Ectodermal cell (in vitro differentiated cells): Measurements from ENCODE around the gene KCNK16.

Experiments
- H3K27ac ChIP-seq: 2 replicates; pipeline ENCODE4 v1.7.0; 2013; ENCODE audit warnings: mild to moderate bottlenecking, low read depth, low read length; ENCODE audit not compliant: insufficient read depth, poor library complexity, severe bottlenecking
- H3K27me3 ChIP-seq: 2 replicates; pipeline ENCODE4 v1.7.0; 2013; ENCODE audit warnings: mild to moderate bottlenecking, low read length; ENCODE audit not compliant: insufficient read depth, control insufficient read depth, poor library complexity, severe bottlenecking
- H3K36me3 ChIP-seq: one replicate; pipeline ENCODE4 v1.7.0; 2013; ENCODE audit warnings: low read length; ENCODE audit not compliant: control insufficient read depth, insufficient read depth
- H3K4me1 ChIP-seq: one replicate; pipeline ENCODE4 v1.7.0; 2013; ENCODE audit warnings: low read length; ENCODE audit not compliant: control insufficient read depth, insufficient read depth
- H3K4me3 ChIP-seq: 2 replicates; pipeline ENCODE4 v1.7.0; 2013; ENCODE audit warnings: low read depth, low read length, control low read depth; ENCODE audit not compliant: insufficient read depth
- H3K9me3 ChIP-seq: 2 replicates; pipeline ENCODE4 v1.7.0; 2013; ENCODE audit warnings: mild to moderate bottlenecking, low read length, moderate library complexity; ENCODE audit not compliant: control insufficient read depth
- WGBS, 2 experiments: methylation state at CpG; one replicate each; pipeline ENCODE4 v1.1.7; 2013; ENCODE audit warnings: missing lambda C conversion rate in 2 of 2; 5-methylcytosine and 5-hydroxymethylcytosine counted together

Gene KCNK16

GRCh38 chr6:39312912-39313525 lies 9.5 kb downstream of the KCNK16 start:
- no peaks in the 10 kb centered on the region for H3K36me3 ChIP-seq
- WGBS, 2 experiments = 39 to 42% methylated on average over 45 of the region's 45 CpGs
- peaks cover 65% of the 10 kb centered on the region for H3K27me3 ChIP-seq
- H3K9me3 ChIP-seq = no peaks in the 10 kb centered on the region
- H3K4me3 ChIP-seq = peak overlapping the region; percentile 44
- no peak overlapping the region for H3K27ac ChIP-seq
- H3K4me1 ChIP-seq = no peaks in the 10 kb centered on the region

- 67 to 74% methylated on average over 4 of the region's 4 CpGs for WGBS, 2 experiments
- H3K4me3 ChIP-seq = no peak overlapping the region
- H3K4me1 ChIP-seq = no peaks in the 10 kb centered on the region
- no peaks in the 10 kb centered on the region for H3K36me3 ChIP-seq
- H3K27ac ChIP-seq = no peak overlapping the region
- H3K9me3 ChIP-seq = no peaks in the 10 kb centered on the region
- peaks cover 54% of the 10 kb centered on the region for H3K27me3 ChIP-seq
Observed at GRCh38 chr6:39310542-39310941, 12.0 kb downstream of the KCNK16 start.

DNA sequence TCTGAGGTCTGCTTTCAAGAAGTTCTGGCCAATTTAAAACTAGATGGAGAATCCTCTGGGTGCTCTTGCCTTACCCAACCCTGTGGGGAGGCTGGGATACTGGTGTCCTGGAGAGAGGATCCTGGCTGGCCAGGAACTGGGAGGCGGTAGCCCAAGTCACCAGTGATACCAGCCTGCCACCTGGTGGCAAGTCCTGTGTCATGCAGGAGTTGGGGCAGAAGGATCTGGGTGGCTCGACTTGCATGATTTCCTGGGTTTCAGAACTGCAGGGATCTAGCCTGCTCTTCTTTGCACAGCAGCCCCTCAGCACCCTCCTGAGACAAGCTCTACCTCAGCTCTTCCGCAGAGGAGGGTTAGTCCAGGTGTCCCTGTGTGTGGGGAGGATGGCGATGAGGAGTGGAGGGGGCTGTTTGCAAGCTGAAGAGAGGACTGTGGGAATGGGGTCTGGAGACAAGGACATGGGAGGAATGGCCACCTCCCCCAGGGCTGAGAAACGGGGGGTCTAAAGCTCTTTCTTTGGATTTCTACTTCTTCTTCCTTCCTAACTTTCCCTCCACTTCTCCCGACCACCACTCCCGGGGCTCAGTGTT lies 12.5 kb downstream of the KCNK16 start:
- peaks cover 49% of the 10 kb centered on the region for H3K27me3 ChIP-seq
- H3K27ac ChIP-seq = no peak overlapping the region
- WGBS, 2 experiments = 46 to 55% methylated on average over 7 of the region's 7 CpGs
- H3K9me3 ChIP-seq = no peaks in the 10 kb centered on the region
- H3K36me3 ChIP-seq = no peaks in the 10 kb centered on the region
- H3K4me3 ChIP-seq = no peak overlapping the region
- H3K4me1 ChIP-seq = no peaks in the 10 kb centered on the region

GRCh38 chr6:39307462-39307861 lies 15.0 kb downstream of the KCNK16 start:
- H3K9me3 ChIP-seq = no peaks in the 10 kb centered on the region
- H3K4me1 ChIP-seq = no peaks in the 10 kb centered on the region
- H3K27ac ChIP-seq = no peak overlapping the region
- H3K4me3 ChIP-seq = no peak overlapping the region
- 91 to 93% methylated on average over 3 of the region's 3 CpGs for WGBS, 2 experiments
- peaks cover 24% of the 10 kb centered on the region for H3K27me3 ChIP-seq
- no peaks in the 10 kb centered on the region for H3K36me3 ChIP-seq

GRCh38 chr6:39304951-39305350 lies 17.6 kb downstream of the KCNK16 start:
- H3K27ac ChIP-seq = no peak overlapping the region
- H3K4me3 ChIP-seq = no peak overlapping the region
- H3K9me3 ChIP-seq = no peaks in the 10 kb centered on the region
- H3K27me3 ChIP-seq = no peaks in the 10 kb centered on the region
- no peaks in the 10 kb centered on the region for H3K4me1 ChIP-seq
- H3K36me3 ChIP-seq = no peaks in the 10 kb centered on the region

DNA sequence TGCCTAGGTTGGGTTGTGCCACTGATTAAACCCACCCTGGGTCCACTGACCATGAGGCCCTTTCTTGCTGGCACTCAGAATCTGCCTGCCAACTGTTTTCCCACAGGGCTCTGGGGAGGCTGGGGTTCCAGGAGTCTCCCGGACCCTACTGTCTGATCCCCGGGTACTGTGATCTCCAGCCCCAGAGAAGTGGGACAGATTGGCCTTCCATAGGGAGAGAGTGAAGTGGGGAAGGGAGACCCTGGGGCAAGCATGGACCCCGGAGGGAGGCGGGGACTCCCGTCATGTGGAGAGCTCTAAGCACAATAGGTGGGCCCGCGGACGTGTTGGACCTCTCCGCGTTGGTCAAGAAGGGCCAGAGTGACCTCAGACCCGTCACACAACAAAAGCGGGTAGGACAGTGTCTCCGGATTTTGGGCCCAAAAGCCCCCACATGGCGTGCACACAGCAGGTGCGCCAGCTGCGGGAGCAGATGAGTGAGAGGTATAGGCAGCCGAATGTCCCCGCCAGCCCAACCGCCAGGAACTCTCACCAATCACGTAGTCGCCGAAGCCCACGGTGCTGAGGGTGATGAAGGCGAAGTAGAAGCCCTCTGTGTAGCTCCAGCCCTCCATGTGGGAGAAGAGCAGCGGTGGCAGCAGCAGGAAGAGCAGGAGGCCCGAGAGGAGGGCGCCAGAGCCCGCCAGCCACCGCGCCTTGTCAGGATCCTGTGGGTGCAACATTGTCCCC lies 18.9 kb downstream of the KCNK16 start:
- no peaks in the 10 kb centered on the region for H3K27me3 ChIP-seq
- no peak overlapping the region for H3K27ac ChIP-seq
- no peaks in the 10 kb centered on the region for H3K9me3 ChIP-seq
- H3K4me3 ChIP-seq = no peak overlapping the region
- no peaks in the 10 kb centered on the region for H3K36me3 ChIP-seq
- 87 to 88% methylated on average over 30 of the region's 30 CpGs for WGBS, 2 experiments
- no peaks in the 10 kb centered on the region for H3K4me1 ChIP-seq

GRCh38 chr6:39302669-39303424 lies 19.7 kb downstream of the KCNK16 start:
- Histone ChIP-seq H3K27me3 (no peaks in the 10 kb centered on the region), H3K27ac (no peak overlapping the region), H3K36me3 (no peaks in the 10 kb centered on the region), H3K9me3 (no peaks in the 10 kb centered on the region), H3K4me1 (no peaks in the 10 kb centered on the region), H3K4me3 (no peak overlapping the region)
- WGBS, 2 experiments = 9 to 13% methylated on average over 11 of the region's 11 CpGs

GRCh38 chr6:39302011-39302410 lies 20.5 kb downstream of the KCNK16 start:
- Histone ChIP-seq H3K36me3 (no peaks in the 10 kb centered on the region), H3K27me3 (no peaks in the 10 kb centered on the region), H3K27ac (no peak overlapping the region), H3K4me1 (no peaks in the 10 kb centered on the region), H3K9me3 (no peaks in the 10 kb centered on the region), H3K4me3 (no peak overlapping the region)
- WGBS, 2 experiments = 85 to 86% methylated on average over 2 of the region's 2 CpGs

GRCh38 chr6:39301606-39302005 lies 20.9 kb downstream of the KCNK16 start:
- Histone ChIP-seq H3K9me3 (no peaks in the 10 kb centered on the region), H3K4me3 (no peak overlapping the region), H3K4me1 (no peaks in the 10 kb centered on the region), H3K27me3 (no peaks in the 10 kb centered on the region), H3K27ac (no peak overlapping the region), H3K36me3 (no peaks in the 10 kb centered on the region)
- WGBS, 2 experiments = 50 to 58% methylated on average over 7 of the region's 7 CpGs

DNA sequence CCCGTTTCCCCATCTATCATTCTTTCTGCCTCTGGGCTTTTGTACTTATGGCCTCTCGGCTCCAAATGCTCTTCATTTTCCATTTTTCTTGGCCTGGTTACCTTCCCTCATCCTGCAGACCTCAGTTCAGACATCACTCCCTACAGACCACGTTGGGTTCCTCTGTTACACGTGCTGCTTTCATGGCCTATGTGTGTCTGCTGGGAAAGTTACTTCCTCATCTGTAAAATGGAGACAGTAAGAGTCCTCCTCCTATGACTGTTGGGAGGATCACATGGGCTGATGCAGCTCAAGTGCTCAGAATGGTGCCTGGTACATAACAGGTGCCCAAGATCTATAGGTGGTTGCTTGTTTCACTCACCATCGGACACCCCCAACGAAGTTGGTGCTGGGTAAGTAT lies 21.8 kb downstream of the KCNK16 start:
- no peaks in the 10 kb centered on the region for H3K36me3 ChIP-seq
- no peak overlapping the region for H3K4me3 ChIP-seq
- 93 to 94% methylated on average over 6 of the region's 6 CpGs for WGBS, 2 experiments
- H3K9me3 ChIP-seq = no peaks in the 10 kb centered on the region
- H3K27me3 ChIP-seq = no peaks in the 10 kb centered on the region
- peaks cover 5% of the 10 kb centered on the region for H3K4me1 ChIP-seq
- H3K27ac ChIP-seq = no peak overlapping the region
